GM23338 (cell line): ENCODE measurements around the gene COX4I1. TPM values are rescaled to one million over a fixed set of nuclear protein-coding genes. Genes with fewer than 3 reads are reported as not detected.

ENCODE experiments used
- ATAC-seq: fragments of 200-7000 bp; cut with Tn5 transposase; 3 replicates; pipeline ENCODE4 v1.9.1; 2020
- DNase-seq: peaks from one replicate; pipeline ENCODE4 v3.0.0-alpha.2; 2015; ENCODE audit warnings: low spot score
- H2AFZ ChIP-seq: fragments of 200-600 bp; sonication (generic); 2 replicates; pipeline ENCODE4 v1.8.0; 2016; ENCODE audit warnings: antibody characterized with exemption, mild to moderate bottlenecking, moderate library complexity
- H3F3A ChIP-seq: fragments of 200-600 bp; sonication (generic); replicated peaks from 2 replicates; pipeline ENCODE4 v1.8.0; 2017; ENCODE audit warnings: antibody characterized with exemption, mixed run types, low read depth
- H3K27ac ChIP-seq: fragments of 200-600 bp; sonication (generic); 2 replicates; pipeline ENCODE4 v1.6.1; 2016; ENCODE audit warnings: low read depth
- H3K27me3 ChIP-seq: fragments of 200-600 bp; sonication (generic); 2 replicates; pipeline ENCODE4 v1.8.0; 2016; ENCODE audit warnings: mild to moderate bottlenecking, mixed run types, moderate library complexity; ENCODE audit not compliant: insufficient read depth
- H3K36me3 ChIP-seq: fragments of 200-600 bp; sonication (generic); 2 replicates; pipeline ENCODE4 v1.8.0; 2016; ENCODE audit warnings: mild to moderate bottlenecking; ENCODE audit not compliant: insufficient read depth
- H3K4me1 ChIP-seq: fragments of 200-600 bp; sonication (generic); 2 replicates; pipeline ENCODE4 v1.8.0; 2016; ENCODE audit warnings: mild to moderate bottlenecking, moderate library complexity; ENCODE audit not compliant: insufficient read depth
- H3K4me2 ChIP-seq: fragments of 200-600 bp; sonication (generic); 2 replicates; pipeline ENCODE4 v1.7.1; 2017; ENCODE audit warnings: mixed run types
- H3K4me3 ChIP-seq: fragments of 200-600 bp; sonication (generic); 2 replicates; pipeline ENCODE4 v1.6.1; 2016; ENCODE audit warnings: mixed run types
- H3K79me2 ChIP-seq: fragments of 200-600 bp; sonication (generic); replicated peaks from 2 replicates; pipeline ENCODE4 v1.8.0; 2017; ENCODE audit warnings: mild to moderate bottlenecking; ENCODE audit not compliant: insufficient read depth
- H3K9me2 ChIP-seq: fragments of 200-600 bp; sonication (generic); 2 replicates; pipeline ENCODE4 v1.8.0; 2017; ENCODE audit not compliant: insufficient read depth
- H4K20me1 ChIP-seq: fragments of 200-600 bp; sonication (generic); replicated peaks from 2 replicates; pipeline ENCODE4 v1.8.0; 2017; ENCODE audit warnings: mild to moderate bottlenecking; ENCODE audit not compliant: insufficient read depth
- H3K27ac Mint-ChIP-seq: 2 replicates; pipeline ENCODE4 v1.8.0; 2020; ENCODE audit warnings: inconsistent platforms, mild to moderate bottlenecking, moderate library complexity, mixed read lengths
- H3K27me3 Mint-ChIP-seq: 3 replicates; pipeline ENCODE4 v1.8.0; 2022; ENCODE audit warnings: low read depth, mild to moderate bottlenecking, moderate library complexity, mixed read lengths, inconsistent platforms; ENCODE audit not compliant: insufficient read depth, poor library complexity
- H3K36me3 Mint-ChIP-seq: 3 replicates; pipeline ENCODE4 v1.8.0; 2021; ENCODE audit warnings: low read depth, mild to moderate bottlenecking, inconsistent platforms, moderate library complexity, mixed read lengths
- H3K4me1 Mint-ChIP-seq: 3 replicates; pipeline ENCODE4 v1.8.0; 2020; ENCODE audit warnings: mild to moderate bottlenecking, inconsistent platforms, mixed read lengths
- H3K4me3 Mint-ChIP-seq: 3 replicates; pipeline ENCODE4 v1.8.0; 2021; ENCODE audit warnings: moderate library complexity, mild to moderate bottlenecking, inconsistent platforms, mixed read lengths
- H3K9me3 Mint-ChIP-seq: 3 replicates; pipeline ENCODE4 v1.8.0; 2020; ENCODE audit warnings: moderate library complexity, mild to moderate bottlenecking, inconsistent platforms, mixed read lengths
- CTCF ChIP-seq, 2 experiments: fragments of 200-600 bp in 1 of 2; sonication (generic) in 1 of 2; conservative IDR thresholded peaks; 2 replicates each; pipeline versions ENCODE4 v1.5.1 to v1.6.1; 2016 to 2017; ENCODE audit warnings: antibody characterized with exemption in 2 of 2, low read depth in 2 of 2, mild to moderate bottlenecking in 2 of 2, moderate library complexity in 1 of 2
- EZH2phosphoT487 ChIP-seq: fragments of 200-600 bp; sonication (generic); IDR thresholded peaks from one replicate; pipeline ENCODE4 v1.8.1; 2018; ENCODE audit warnings: antibody characterized with exemption; ENCODE audit not compliant: unreplicated experiment
- JUNB ChIP-seq: IDR thresholded peaks from one replicate; pipeline ENCODE4 v1.6.1; 2016; ENCODE audit warnings: antibody characterized with exemption; ENCODE audit not compliant: unreplicated experiment
- NANOG ChIP-seq: IDR thresholded peaks from 2 replicates; pipeline ENCODE4 v1.6.1; 2016; ENCODE audit warnings: antibody characterized with exemption, borderline replicate concordance
- POLR2AphosphoS5 ChIP-seq: IDR thresholded peaks from 2 replicates; pipeline ENCODE4 v1.6.1; 2016; ENCODE audit warnings: antibody characterized with exemption, low read depth
- STAT1 ChIP-seq: IDR thresholded peaks from one replicate; pipeline ENCODE4 v1.6.1; 2016; ENCODE audit warnings: antibody characterized with exemption; ENCODE audit not compliant: unreplicated experiment
- ZNF114 ChIP-seq: fragments of 250-450 bp; sonication (Bioruptor Pico); IDR thresholded peaks from 2 replicates; pipeline ENCODE4 v1.5.0; 2020; ENCODE audit warnings: mild to moderate bottlenecking, moderate library complexity
- ZNF331 ChIP-seq: fragments of 250-450 bp; sonication (Bioruptor Pico); IDR thresholded peaks from 2 replicates; pipeline ENCODE4 v1.5.0; 2020; ENCODE audit warnings: low read depth, mild to moderate bottlenecking, moderate library complexity
- ZNF462 ChIP-seq: fragments of 250-450 bp; sonication (Bioruptor Pico); IDR thresholded peaks from 2 replicates; pipeline ENCODE4 v1.5.0; 2020; ENCODE audit warnings: mild to moderate bottlenecking, moderate library complexity
- polyA plus RNA-seq: library from polyadenylated mRNA; unstranded; fragments of >200 nt; fragmentation: Nextera tagmentation; extraction: Ambion mirVana; gene quantifications from 2 replicates; pipeline ENCODE4 v1.2.1, GENCODE V29; 2016
- total RNA-seq: library from RNA; depleted of rRNA; stranded (reverse); fragments of >200 nt; shearing (Covaris generic); gene quantifications from 2 replicates; pipeline ENCODE4 v1.2.3, GENCODE V29; 2014
- TF ChIP-seq, protein P1 (sequence below): IDR thresholded peaks from one replicate; pipeline ENCODE4 v1.6.1; 2018; ENCODE audit warnings: antibody characterized with exemption; ENCODE audit not compliant: unreplicated experiment
- TF ChIP-seq, protein P2 (sequence below): IDR thresholded peaks from 2 replicates; pipeline ENCODE4 v1.6.1; 2016; ENCODE audit warnings: antibody characterized with exemption

The COX4I1 gene
- total and polyA plus RNA-seq, 2 experiments from 2014 or later = 329 to 1,008 TPM

DNA sequence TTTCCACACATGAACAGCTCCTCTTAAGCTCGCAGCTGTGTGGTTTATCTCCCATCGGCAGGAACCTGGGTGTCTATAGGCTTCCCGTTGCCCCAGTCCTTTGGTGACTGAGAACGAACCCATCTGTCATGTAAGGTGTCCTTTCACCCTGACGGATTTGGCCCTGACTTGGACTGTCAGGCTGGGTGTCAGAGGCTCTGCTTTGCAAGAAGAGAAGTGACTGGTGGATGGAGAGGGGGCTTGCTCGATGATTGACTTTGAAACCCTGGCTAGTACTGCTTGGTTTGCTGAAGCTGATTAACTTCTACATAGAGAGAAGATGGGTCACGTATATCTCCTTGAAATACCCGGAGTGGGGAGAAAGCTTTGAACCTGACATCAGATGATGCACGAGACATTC, 42.9 kb downstream of the COX4I1 start:
- H2AFZ ChIP-seq = no peak overlapping the region
- H3F3A ChIP-seq = no peaks in the 10 kb centered on the region
- no peaks in the 10 kb centered on the region for H3K36me3 ChIP-seq
- H4K20me1 ChIP-seq = no peaks in the 10 kb centered on the region
- H3K36me3 Mint-ChIP-seq = no peaks in the 10 kb centered on the region
- no peak overlapping the region for H3K4me3 ChIP-seq
- DNase-seq (no peak), ATAC-seq (no peak)
- no peaks in the 10 kb centered on the region for H3K4me1 ChIP-seq
- no peak overlapping the region for H3K4me3 Mint-ChIP-seq
- no peak overlapping the region for H3K4me2 ChIP-seq
- peaks cover 11% of the 10 kb centered on the region for H3K27me3 Mint-ChIP-seq
- no peak overlapping the region for H3K27ac Mint-ChIP-seq
- no peak overlapping the region for H3K27ac ChIP-seq
- no peaks in the 10 kb centered on the region for H3K79me2 ChIP-seq
- H3K27me3 ChIP-seq = no peaks in the 10 kb centered on the region
- no peak for TF ChIP-seq CTCF (conservative IDR thresholded peaks at IDR 0.05; ENCODE audit: low read depth in 2 of 2)
- no peak for TF ChIP-seq STAT1
- no peak for TF ChIP-seq JUNB
- no peak for TF ChIP-seq ZNF331 (CRISPR knock-in tag)
- TF ChIP-seq POLR2AphosphoS5 = no peak
- TF ChIP-seq, protein P1, sequence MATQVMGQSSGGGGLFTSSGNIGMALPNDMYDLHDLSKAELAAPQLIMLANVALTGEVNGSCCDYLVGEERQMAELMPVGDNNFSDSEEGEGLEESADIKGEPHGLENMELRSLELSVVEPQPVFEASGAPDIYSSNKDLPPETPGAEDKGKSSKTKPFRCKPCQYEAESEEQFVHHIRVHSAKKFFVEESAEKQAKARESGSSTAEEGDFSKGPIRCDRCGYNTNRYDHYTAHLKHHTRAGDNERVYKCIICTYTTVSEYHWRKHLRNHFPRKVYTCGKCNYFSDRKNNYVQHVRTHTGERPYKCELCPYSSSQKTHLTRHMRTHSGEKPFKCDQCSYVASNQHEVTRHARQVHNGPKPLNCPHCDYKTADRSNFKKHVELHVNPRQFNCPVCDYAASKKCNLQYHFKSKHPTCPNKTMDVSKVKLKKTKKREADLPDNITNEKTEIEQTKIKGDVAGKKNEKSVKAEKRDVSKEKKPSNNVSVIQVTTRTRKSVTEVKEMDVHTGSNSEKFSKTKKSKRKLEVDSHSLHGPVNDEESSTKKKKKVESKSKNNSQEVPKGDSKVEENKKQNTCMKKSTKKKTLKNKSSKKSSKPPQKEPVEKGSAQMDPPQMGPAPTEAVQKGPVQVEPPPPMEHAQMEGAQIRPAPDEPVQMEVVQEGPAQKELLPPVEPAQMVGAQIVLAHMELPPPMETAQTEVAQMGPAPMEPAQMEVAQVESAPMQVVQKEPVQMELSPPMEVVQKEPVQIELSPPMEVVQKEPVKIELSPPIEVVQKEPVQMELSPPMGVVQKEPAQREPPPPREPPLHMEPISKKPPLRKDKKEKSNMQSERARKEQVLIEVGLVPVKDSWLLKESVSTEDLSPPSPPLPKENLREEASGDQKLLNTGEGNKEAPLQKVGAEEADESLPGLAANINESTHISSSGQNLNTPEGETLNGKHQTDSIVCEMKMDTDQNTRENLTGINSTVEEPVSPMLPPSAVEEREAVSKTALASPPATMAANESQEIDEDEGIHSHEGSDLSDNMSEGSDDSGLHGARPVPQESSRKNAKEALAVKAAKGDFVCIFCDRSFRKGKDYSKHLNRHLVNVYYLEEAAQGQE = no peak
- no peak for TF ChIP-seq EZH2phosphoT487
- TF ChIP-seq NANOG = no peak
- TF ChIP-seq, protein P2, sequence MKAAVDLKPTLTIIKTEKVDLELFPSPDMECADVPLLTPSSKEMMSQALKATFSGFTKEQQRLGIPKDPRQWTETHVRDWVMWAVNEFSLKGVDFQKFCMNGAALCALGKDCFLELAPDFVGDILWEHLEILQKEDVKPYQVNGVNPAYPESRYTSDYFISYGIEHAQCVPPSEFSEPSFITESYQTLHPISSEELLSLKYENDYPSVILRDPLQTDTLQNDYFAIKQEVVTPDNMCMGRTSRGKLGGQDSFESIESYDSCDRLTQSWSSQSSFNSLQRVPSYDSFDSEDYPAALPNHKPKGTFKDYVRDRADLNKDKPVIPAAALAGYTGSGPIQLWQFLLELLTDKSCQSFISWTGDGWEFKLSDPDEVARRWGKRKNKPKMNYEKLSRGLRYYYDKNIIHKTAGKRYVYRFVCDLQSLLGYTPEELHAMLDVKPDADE = no peak
- TF ChIP-seq ZNF114 = no peak
- TF ChIP-seq ZNF462 (CRISPR knock-in tag) = no peak
- no peaks in the 10 kb centered on the region for H3K9me2 ChIP-seq
- H3K4me1 Mint-ChIP-seq = no peaks in the 10 kb centered on the region; the same call in 2 of the 3 replicates
- no peaks in the 10 kb centered on the region; the same call in 1 of the 3 replicates for H3K9me3 Mint-ChIP-seq
